Gastrocnemius medialis (tissue), 4 donors: ENCODE data around the gene DPP9. TPM values are rescaled to one million over a fixed set of nuclear protein-coding genes. Genes with fewer than 3 reads are reported as not detected.

ENCODE experiments used
- ATAC-seq, 2 donors: fragments of 150-250 bp; one replicate each; pipeline ENCODE4 v1.9.1; 2016
- DNase-seq, 2 donors: peaks; one replicate each; pipeline ENCODE4 v3.0.0-alpha.2; 2019
- H3K27ac ChIP-seq, 4 donors: fragments of 200-600 bp; sonication (generic); 1 replicate in 1 of 4; 2 replicates in 3 of 4; pipeline ENCODE4 v1.5.1; 2016 to 2018; ENCODE audit warnings: mild to moderate bottlenecking in 2 of 4, moderate library complexity in 1 of 4
- H3K27me3 ChIP-seq, 3 donors: fragments of 200-600 bp; sonication (generic) in 2 of 3; 1 replicate in 1 of 3; 2 replicates in 2 of 3; pipeline versions ENCODE4 v1.5.1 to v1.6.0; 2016 to 2019; ENCODE audit warnings: mild to moderate bottlenecking in 1 of 3, moderate library complexity in 1 of 3
- H3K36me3 ChIP-seq, 2 donors: fragments of 200-600 bp; sonication (generic) in 1 of 2; one replicate each; pipeline ENCODE4 v1.5.1; 2017 to 2018
- H3K4me1 ChIP-seq, 2 donors: fragments of 200-600 bp; sonication (generic) in 1 of 2; one replicate each; pipeline ENCODE4 v1.5.1; 2016 to 2017; ENCODE audit warnings: mild to moderate bottlenecking in 2 of 2
- H3K4me3 ChIP-seq, 4 donors: fragments of 200-600 bp; sonication (generic) in 3 of 4; 1 replicate in 1 of 4; 2 replicates in 3 of 4; pipeline ENCODE4 v1.5.1; 2016 to 2019; ENCODE audit warnings: mild to moderate bottlenecking in 2 of 4
- H3K9me3 ChIP-seq, 3 donors: fragments of 200-600 bp; sonication (generic) in 2 of 3; 1 replicate in 1 of 3; 2 replicates in 2 of 3; pipeline ENCODE4 v1.5.1; 2016 to 2019
- POLR2A ChIP-seq, 2 donors: fragments of 450-650 bp; IDR thresholded peaks; one replicate each; pipeline ENCODE4 v1.6.1; 2017; ENCODE audit warnings: antibody characterized with exemption in 2 of 2, mild to moderate bottlenecking in 2 of 2, moderate library complexity in 2 of 2
- in situ Hi-C, 4 donors: fragments of 200-750 bp; cut with MboI; loops; one replicate each; pipeline versions ENCODE4 v1.15.0 to v1.8.0; 2017; ENCODE audit warnings: low sequenced_read_pairs in 4 of 4
- intact Hi-C: fragments of 100-400 bp; cut with DNase I; formaldehyde crosslinking; loops from one replicate; pipeline ENCODE4 v1.15.1; 2023; ENCODE audit warnings: low total_unique reads
- total RNA-seq, 4 donors: library from RNA; depleted of rRNA; stranded (reverse); fragments of >200 nt; gene quantifications; one replicate each; pipeline versions ENCODE4 v1.1.0 to v1.2.3, GENCODE V29; 2016
- TF ChIP-seq, protein P1 (sequence below), 5 experiments: fragments of 450-650 bp in 3 of 5; fragments of 200-600 bp in 2 of 5; sonication (generic) in 2 of 5; IDR thresholded peaks in 4 of 5; conservative IDR thresholded peaks in 1 of 5; 1 replicate in 4 of 5; 2 replicates in 1 of 5; pipeline ENCODE4 v1.5.1; 2016 to 2019; ENCODE audit warnings: antibody characterized with exemption in 5 of 5, mild to moderate bottlenecking in 3 of 5, moderate library complexity in 3 of 5

DPP9 gene
- total RNA-seq, 4 donors from 2014 or later, result 92.6 to 208 (median 148) TPM

- DNase-seq (peak; percentile 73 to 81), ATAC-seq (peak; percentile 43 to 47)
- intact Hi-C loops, result no loop called here
- Histone ChIP-seq H3K36me3 (peaks cover 0 to 56% of the 10 kb centered on the region in 2 donors), H3K4me1 (peaks cover 55 to 57% of the 10 kb centered on the region in 2 donors), H3K27ac (peak overlapping the region; percentile 89 to 100 (median 97)), H3K27me3 (no peaks in the 10 kb centered on the region), H3K4me3 (no peak overlapping the region), H3K9me3 (no peaks in the 10 kb centered on the region)
- TF ChIP-seq, protein P1, sequence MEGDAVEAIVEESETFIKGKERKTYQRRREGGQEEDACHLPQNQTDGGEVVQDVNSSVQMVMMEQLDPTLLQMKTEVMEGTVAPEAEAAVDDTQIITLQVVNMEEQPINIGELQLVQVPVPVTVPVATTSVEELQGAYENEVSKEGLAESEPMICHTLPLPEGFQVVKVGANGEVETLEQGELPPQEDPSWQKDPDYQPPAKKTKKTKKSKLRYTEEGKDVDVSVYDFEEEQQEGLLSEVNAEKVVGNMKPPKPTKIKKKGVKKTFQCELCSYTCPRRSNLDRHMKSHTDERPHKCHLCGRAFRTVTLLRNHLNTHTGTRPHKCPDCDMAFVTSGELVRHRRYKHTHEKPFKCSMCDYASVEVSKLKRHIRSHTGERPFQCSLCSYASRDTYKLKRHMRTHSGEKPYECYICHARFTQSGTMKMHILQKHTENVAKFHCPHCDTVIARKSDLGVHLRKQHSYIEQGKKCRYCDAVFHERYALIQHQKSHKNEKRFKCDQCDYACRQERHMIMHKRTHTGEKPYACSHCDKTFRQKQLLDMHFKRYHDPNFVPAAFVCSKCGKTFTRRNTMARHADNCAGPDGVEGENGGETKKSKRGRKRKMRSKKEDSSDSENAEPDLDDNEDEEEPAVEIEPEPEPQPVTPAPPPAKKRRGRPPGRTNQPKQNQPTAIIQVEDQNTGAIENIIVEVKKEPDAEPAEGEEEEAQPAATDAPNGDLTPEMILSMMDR (IDR thresholded peaks at IDR 0.05 in 4 of 5, conservative IDR thresholded peaks at IDR 0.05 in 1 of 5), result no peak
- TF ChIP-seq POLR2A (IDR thresholded peaks at IDR 0.05), result no peak
- in situ Hi-C loops, result no loop called here
These were observed 22.1 kb downstream of the DPP9 start for GRCh38 chr19:4701557-4701956.

DNA sequence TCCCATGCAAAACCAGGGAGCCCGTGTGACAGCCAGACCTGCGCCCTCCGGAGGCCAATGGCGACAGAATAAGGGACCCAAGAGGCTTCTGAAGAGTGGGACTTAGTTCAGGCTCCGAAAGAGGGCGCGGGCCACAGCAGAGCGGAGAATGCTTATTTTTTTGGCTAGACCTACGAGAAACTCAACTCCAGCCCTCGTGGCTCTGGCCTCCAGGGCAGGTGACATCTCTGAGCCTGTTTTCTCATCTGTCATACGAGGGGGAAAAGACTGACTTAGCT, 23.0 kb downstream of the DPP9 start:
- no peak for ATAC-seq
- DNase-seq, result no peak
- intact Hi-C loops, result no loop called here

GRCh38 chr19:4699826-4700692, 23.6 kb downstream of the DPP9 start:
- DNase-seq (no peak), ATAC-seq (no peak)
- TF ChIP-seq, protein P1 (IDR thresholded peaks at IDR 0.05 in 4 of 5, conservative IDR thresholded peaks at IDR 0.05 in 1 of 5), result no peak
- TF ChIP-seq POLR2A (IDR thresholded peaks at IDR 0.05), result no peak
- H3K27ac ChIP-seq, result peak overlapping the region; percentile 89 to 100 (median 97)
- no peaks in the 10 kb centered on the region for H3K9me3 ChIP-seq
- in situ Hi-C loops (no loop called here), intact Hi-C loops (no loop called here)
- peaks cover 53 to 55% of the 10 kb centered on the region in 2 donors for H3K4me1 ChIP-seq
- H3K36me3 ChIP-seq, result peaks cover 0 to 56% of the 10 kb centered on the region in 2 donors
- no peak overlapping the region for H3K4me3 ChIP-seq
- H3K27me3 ChIP-seq, result no peaks in the 10 kb centered on the region

More for the DNA sequence above, 23.0 kb downstream of the DPP9 start:
- H3K4me3 ChIP-seq, result no peak overlapping the region
- peaks cover 53 to 54% of the 10 kb centered on the region in 2 donors for H3K4me1 ChIP-seq
- H3K9me3 ChIP-seq, result no peaks in the 10 kb centered on the region
- H3K27ac ChIP-seq, result peak overlapping the region; percentile 89 to 100 (median 97)
- in situ Hi-C loops, result no loop called here
- no peak for TF ChIP-seq POLR2A (IDR thresholded peaks at IDR 0.05)
- TF ChIP-seq, protein P1 (IDR thresholded peaks at IDR 0.05 in 4 of 5, conservative IDR thresholded peaks at IDR 0.05 in 1 of 5), result no peak
- H3K27me3 ChIP-seq, result no peaks in the 10 kb centered on the region
- peaks cover 0 to 56% of the 10 kb centered on the region in 2 donors for H3K36me3 ChIP-seq

DNA sequence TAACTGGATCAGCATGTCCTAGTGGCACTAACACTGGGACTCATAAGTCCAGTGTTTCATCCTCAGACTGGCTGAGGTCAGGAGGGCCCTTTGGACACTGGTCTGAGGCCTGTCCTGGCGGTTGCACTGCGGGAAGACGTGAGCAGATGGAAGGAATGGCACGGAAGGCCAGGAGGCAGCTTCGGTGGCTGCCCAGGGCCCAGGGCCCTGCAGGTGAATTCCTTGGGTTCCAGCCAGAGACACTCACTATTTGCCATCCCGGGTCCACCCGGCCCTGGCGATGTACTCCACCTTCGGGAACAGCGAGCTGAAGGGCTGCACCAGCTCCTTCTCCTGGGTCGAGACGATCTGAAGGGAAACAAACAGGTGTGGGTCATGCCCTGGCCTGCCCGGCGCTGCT, 26.3 kb downstream of the DPP9 start:
- DNase-seq, result peak in 1 of 2 donors; percentile 60
- Histone ChIP-seq H3K4me3 (no peak overlapping the region), H3K27ac (peak overlapping the region; percentile 95 to 97 (median 96)), H3K27me3 (no peaks in the 10 kb centered on the region), H3K9me3 (no peaks in the 10 kb centered on the region), H3K36me3 (peaks cover 0 to 48% of the 10 kb centered on the region in 2 donors), H3K4me1 (peaks cover 62 to 65% of the 10 kb centered on the region in 2 donors)
- TF ChIP-seq, protein P1 (IDR thresholded peaks at IDR 0.05 in 4 of 5, conservative IDR thresholded peaks at IDR 0.05 in 1 of 5), result no peak
- no peak for TF ChIP-seq POLR2A (IDR thresholded peaks at IDR 0.05)
- in situ Hi-C loops, result no loop called here
- ATAC-seq, result peak in 1 of 2 donors; percentile 13
- intact Hi-C loops, result no loop called here
